K562 (cell line): ENCODE measurements around the gene DTX1. TPM values are rescaled to one million over a fixed set of nuclear protein-coding genes. Genes with fewer than 3 reads are reported as not detected.

Source experiments
- ATAC-seq: fragments of 200-7000 bp; cut with Tn5 transposase; 3 replicates; pipeline ENCODE4 v1.9.1; 2020; ENCODE audit warnings: moderate library complexity
- BruUV-seq: library from RNA; stranded (reverse); fragments of 400-500 nt; replicated peaks from 2 replicates; lab custom pipeline; 2021; lab: Mats Ljungman, UMichigan
- CTCF ChIA-PET: fragments of 300-600 bp; formaldehyde crosslinking; extraction: SDS; loops from one replicate; lab custom pipeline; 2021; ENCODE audit warnings: low intra/inter-chr PET ratio; lab: Yijun Ruan, JAX
- POLR2A ChIA-PET: fragments of 300-600, 350-650 bp; sonication (Branson Sonifier 250); formaldehyde crosslinking; extraction: SDS; loops from one replicate; lab custom pipeline; 2021; ENCODE audit warnings: antibody characterized with exemption, inconsistent platforms; lab: Yijun Ruan, JAX
- DNase-seq, 4 experiments: peaks; one replicate each; pipeline versions ENCODE4 v3.0.0 to v3.0.0-alpha.2; 2011 to 2018; ENCODE audit warnings: low spot score in 3 of 4, mixed read lengths in 3 of 4; ENCODE audit errors: extremely low read depth in 1 of 4
- FAIRE-seq: peaks from 2 replicates; lab custom pipeline; 2011; peaks lifted over from hg19 to GRCh38; lab: Jason Lieb, UNC
- H2AFZ ChIP-seq: 2 replicates; pipeline ENCODE4 v1.6.0; 2011; ENCODE audit warnings: low read depth, low read length, control low read depth, inconsistent platforms
- H3K27ac ChIP-seq: fragments of 200-600 bp; 3 replicates; pipeline ENCODE4 v1.8.0; 2011; ENCODE audit warnings: low read depth, mild to moderate bottlenecking, control low read depth, inconsistent platforms, low read length, moderate library complexity, mixed read lengths; ENCODE audit errors: extremely low read depth
- H3K27me3 ChIP-seq, 2 experiments: fragments of 300-600 bp in 1 of 2; 2 replicates in 1 of 2; 3 replicates in 1 of 2; pipeline versions ENCODE4 v1.6.0 to v1.8.0; 2011; ENCODE audit warnings: inconsistent platforms in 2 of 2, low read length in 2 of 2, mild to moderate bottlenecking in 1 of 2, mixed read lengths in 1 of 2, moderate library complexity in 1 of 2; ENCODE audit not compliant: control insufficient read depth in 2 of 2, insufficient read depth in 2 of 2
- H3K36me3 ChIP-seq: fragments of 300-600 bp; 3 replicates; pipeline ENCODE4 v1.8.0; 2011; ENCODE audit warnings: mild to moderate bottlenecking, low read length, inconsistent platforms; ENCODE audit not compliant: control insufficient read depth, insufficient read depth
- H3K4me1 ChIP-seq, 2 experiments: fragments of 200-600 bp in 1 of 2; replicated peaks in 1 of 2; 2 replicates in 1 of 2; 3 replicates in 1 of 2; pipeline versions ENCODE4 v1.5.1 to v1.8.0; 2011; ENCODE audit warnings: inconsistent platforms in 2 of 2, low read length in 2 of 2, mild to moderate bottlenecking in 1 of 2, mixed read lengths in 1 of 2, moderate library complexity in 1 of 2; ENCODE audit not compliant: control insufficient read depth in 2 of 2, insufficient read depth in 2 of 2
- H3K4me2 ChIP-seq: 2 replicates; pipeline ENCODE4 v1.6.1; 2011; ENCODE audit warnings: low read length, control low read depth, inconsistent platforms, mixed read lengths; ENCODE audit not compliant: insufficient read depth
- H3K4me3 ChIP-seq: fragments of 200-600 bp; sonication (generic), shearing (Covaris generic); 2 replicates; pipeline ENCODE4 v1.5.1; 2016; ENCODE audit warnings: control low read depth, inconsistent platforms
- H3K79me2 ChIP-seq: fragments of 200-600 bp; 3 replicates; pipeline ENCODE4 v1.8.0; 2011; ENCODE audit warnings: low read length, inconsistent platforms; ENCODE audit not compliant: control insufficient read depth, insufficient read depth
- H3K9ac ChIP-seq, 2 experiments: 2 replicates each; pipeline versions ENCODE4 v1.6.0 to v1.6.1; 2011; ENCODE audit warnings: low read depth in 2 of 2, low read length in 2 of 2, control low read depth in 1 of 2, inconsistent platforms in 1 of 2, mild to moderate bottlenecking in 1 of 2, mixed read lengths in 1 of 2; ENCODE audit not compliant: insufficient read depth in 1 of 2
- H3K9me1 ChIP-seq: one replicate; pipeline ENCODE4 v1.6.0; 2011; ENCODE audit warnings: inconsistent platforms, mild to moderate bottlenecking, low read length, moderate library complexity; ENCODE audit not compliant: control insufficient read depth, insufficient read depth
- H3K9me3 ChIP-seq: replicated peaks from 2 replicates; pipeline ENCODE4 v1.5.1; 2011; ENCODE audit warnings: low read depth, low read length, inconsistent platforms; ENCODE audit not compliant: control insufficient read depth, insufficient read depth
- H4K20me1 ChIP-seq: replicated peaks from 2 replicates; pipeline ENCODE4 v1.6.1; 2011; ENCODE audit warnings: low read length, inconsistent platforms, mixed read lengths; ENCODE audit not compliant: control insufficient read depth, insufficient read depth
- BMI1 ChIP-seq: fragments of 150-350 bp; IDR thresholded peaks from 2 replicates; pipeline ENCODE4 v1.6.1; 2014; ENCODE audit warnings: low read length
- E2F6 ChIP-seq, 2 experiments: IDR thresholded peaks; 2 replicates each; pipeline ENCODE4 v1.6.1; 2011; ENCODE audit warnings: borderline replicate concordance in 1 of 2, control low read depth in 1 of 2, low read depth in 1 of 2, low read length in 1 of 2, mild to moderate bottlenecking in 1 of 2, mixed read lengths in 1 of 2, moderate library complexity in 1 of 2; ENCODE audit not compliant: insufficient read depth in 1 of 2, insufficient read length in 1 of 2, poor library complexity in 1 of 2, severe bottlenecking in 1 of 2; ENCODE audit errors: extremely low read depth in 1 of 2
- MCM2 ChIP-seq: fragments of 450-650 bp; IDR thresholded peaks from 2 replicates; pipeline ENCODE4 v1.6.1; 2017; ENCODE audit warnings: low read depth, mild to moderate bottlenecking
- USF2 ChIP-seq: sonication (generic); formaldehyde crosslinking; IDR thresholded peaks from 2 replicates; pipeline ENCODE4 v1.5.0; 2020; ENCODE audit warnings: missing genetic modification reagents
- ZBTB33 ChIP-seq: sonication (generic); formaldehyde crosslinking; IDR thresholded peaks from 2 replicates; pipeline ENCODE4 v1.8.1; 2023; ENCODE audit warnings: mild to moderate bottlenecking, missing genetic modification reagents
- ZNF140 ChIP-seq: fragments of 250-450 bp; sonication (Bioruptor Pico); IDR thresholded peaks from 2 replicates; pipeline ENCODE4 v1.8.0; 2021; ENCODE audit warnings: moderate library complexity, mild to moderate bottlenecking, inconsistent platforms
- ZNF398 ChIP-seq: fragments of 250-450 bp; sonication (Bioruptor Pico); IDR thresholded peaks from 2 replicates; pipeline ENCODE4 v1.8.0; 2021; ENCODE audit warnings: moderate library complexity, mild to moderate bottlenecking, inconsistent platforms
- WGBS: fragments of 100-300 bp; shearing (Covaris generic); methylation state at CpG from one replicate; pipeline ENCODE4 v1.1.6; 2016; ENCODE audit warnings: low coverage, mixed read lengths; ENCODE audit not compliant: insufficient coverage; ENCODE audit errors: missing lambda C conversion rate; 5-methylcytosine and 5-hydroxymethylcytosine counted together
- in situ Hi-C: fragments of 300-500 bp; cut with MboI; formaldehyde crosslinking; loops from 4 replicates; pipeline ENCODE4 v1.15.0; 2018; ENCODE audit warnings: inconsistent platforms, mixed read lengths
- intact Hi-C: fragments of 100-400 bp; cut with micrococcal nuclease; formaldehyde crosslinking; loops from 2 replicates; pipeline ENCODE4 v1.14.2; 2022
- polyA plus RNA-seq, 8 experiments: library from polyadenylated mRNA; depleted of rRNA in 4 of 8; stranded (reverse) in 5 of 8; unstranded in 3 of 8; fragments of >200 nt; fragmentation: Nextera tagmentation in 2 of 8; fragmentation: Illumina TruSeq in 1 of 8; extraction: Ambion mirVana in 2 of 8; extraction: Trizol in 1 of 8; gene quantifications; 2 replicates each; pipeline versions ENCODE4 v1.2.1 to v1.2.3, GENCODE V29; 2011 to 2014; ENCODE audit warnings: inconsistent platforms in 1 of 8, missing spikeins in 1 of 8
- total RNA-seq, 7 experiments: library from RNA; depleted of rRNA in 6 of 7; stranded (reverse); fragments of >200 nt in 6 of 7; fragmentation: Illumina TruSeq in 2 of 7; extraction: Trizol in 2 of 7; gene quantifications; 2 replicates each; pipeline versions ENCODE4 v1.2.1 to v1.2.3, GENCODE V29; 2011 to 2021; ENCODE audit warnings: low replicate concordance in 1 of 7
- TF ChIP-seq, protein P1 (sequence below): sonication (generic); formaldehyde crosslinking; IDR thresholded peaks from 2 replicates; pipeline ENCODE4 v1.9.0; 2022; ENCODE audit warnings: mild to moderate bottlenecking, missing genetic modification reagents
- TF ChIP-seq, protein P2 (sequence below): fragments of 200-400 bp; formaldehyde crosslinking; IDR thresholded peaks from 2 replicates; pipeline ENCODE4 v1.6.1; 2017; ENCODE audit warnings: mild to moderate bottlenecking, low read depth, low read length, moderate library complexity

DTX1 gene
- total and polyA plus RNA-seq, 9 of the 15 experiments (the other 6 are each of a cell fraction or from before 2014, with no cell fraction given), result not detected

DNA sequence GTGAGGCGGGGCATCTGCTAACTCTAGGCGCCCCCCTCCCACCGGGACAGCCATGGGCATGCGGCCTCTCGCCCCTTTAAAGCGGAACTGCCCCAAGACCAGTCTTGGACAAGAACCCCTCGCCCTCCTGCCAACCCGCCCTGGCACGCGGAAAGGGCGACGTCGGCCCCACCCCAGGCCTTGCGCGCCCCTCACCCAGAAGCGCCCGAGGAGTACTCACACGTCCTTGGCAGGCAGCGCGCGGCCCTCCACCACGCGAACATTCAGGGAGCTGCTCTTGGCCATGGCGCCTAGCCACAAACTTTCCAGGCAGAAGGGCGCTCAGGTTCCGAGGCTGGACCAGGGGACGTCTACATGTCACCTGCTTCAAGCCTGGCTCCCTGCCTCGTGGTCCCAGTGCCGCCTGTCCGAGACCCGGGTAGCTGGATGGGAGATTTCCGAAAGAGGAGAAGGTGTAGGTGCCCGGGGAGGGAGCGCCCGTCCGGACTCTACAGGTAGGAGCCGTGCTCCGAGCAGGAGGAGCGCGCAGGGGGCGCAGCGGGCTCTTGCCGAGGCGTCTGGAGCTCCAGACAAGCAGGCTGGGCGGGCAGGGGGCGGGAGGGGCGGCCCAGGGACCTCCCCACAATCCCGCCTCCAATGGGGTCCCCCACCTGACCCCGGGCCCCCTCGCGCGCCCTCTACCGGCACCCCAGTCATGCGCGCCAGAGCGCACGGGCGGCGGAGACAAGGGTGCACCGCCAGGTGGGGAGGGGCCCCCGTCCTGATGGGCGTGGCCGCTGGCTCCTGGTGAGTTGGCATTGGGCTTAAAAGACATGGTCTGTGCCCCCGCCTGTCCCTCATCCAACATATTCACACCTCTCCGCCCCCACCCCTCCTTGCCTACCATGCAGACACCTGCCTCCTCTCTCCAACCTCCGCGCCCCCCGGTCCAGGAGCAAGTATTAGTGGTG lies 78.9 kb downstream of the DTX1 start, which contains the start of gene RASAL1:
RASAL1 (minus strand) TSS at position 584 of the 950 bp plus-strand sequence; CDS start at position 285, 299 bp downstream.
- Histone ChIP-seq H3K27me3 (no peaks in the 10 kb centered on the region), H3K79me2 (no peaks in the 10 kb centered on the region), H3K9me3 (no peaks in the 10 kb centered on the region), H3K9me1 (no peaks in the 10 kb centered on the region), H3K4me2 (peak within 1 kb of the TSS; percentile 70), H4K20me1 (peaks cover 10% of the 10 kb centered on the region), H3K4me1 (peaks cover 8 to 26% of the 10 kb centered on the region in 2 experiments), H3K36me3 (no peaks in the 10 kb centered on the region), H3K9ac (peak within 1 kb of the TSS in 1 of 2 experiments; percentile 66; a peak in 1 of 4 replicates), H3K27ac (no peak within 1 kb of the TSS), H2AFZ (no peak within 1 kb of the TSS; the same call in 1 of the 2 replicates), H3K4me3 (peak within 1 kb of the TSS; percentile 17)
- peak; percentile 95 for ATAC-seq
- in situ Hi-C loops, result no loop called here
- no TSS peak for BruUV-seq
- ChIA-PET POLR2A (interaction anchor here (1.0 to 1.4 kb wide), 3 partner anchors 26 to 40 kb away, joined by 3 to 4 read pairs (median 3); no protein-coding TSS in a partner anchor), CTCF (interaction anchor here (0.7 to 1.0 kb wide), 2 partner anchors 16 to 81 kb away, joined by 3 to 4 read pairs; no protein-coding TSS in a partner anchor)
- DNase-seq, result peak; percentile 76 to 97 (median 91)
- 32% methylated on average over 43 of the region's 68 CpGs for WGBS
- FAIRE-seq, result no peak
- intact Hi-C loops, result no loop called here
- TF ChIP-seq USF2 (CRISPR knock-in tag) (peak; percentile 5; the same call in 1 of the 2 replicates), ZNF140 (CRISPR knock-in tag) (no peak), E2F6 (IDR thresholded peaks at IDR 0.05; ENCODE audit: borderline replicate concordance in 1 of 2, extremely low read depth in 1 of 2, insufficient read depth in 1 of 2, insufficient read length in 1 of 2, low read depth in 1 of 2, low read length in 1 of 2, poor library complexity in 1 of 2, severe bottlenecking in 1 of 2) (peak in 1 of 2 experiments; percentile 7), MCM2 (no peak), BMI1 (no peak), ZBTB33 (CRISPR knock-in tag) (peak; percentile 81), ZNF398 (CRISPR knock-in tag) (no peak)
- TF ChIP-seq, protein P1, sequence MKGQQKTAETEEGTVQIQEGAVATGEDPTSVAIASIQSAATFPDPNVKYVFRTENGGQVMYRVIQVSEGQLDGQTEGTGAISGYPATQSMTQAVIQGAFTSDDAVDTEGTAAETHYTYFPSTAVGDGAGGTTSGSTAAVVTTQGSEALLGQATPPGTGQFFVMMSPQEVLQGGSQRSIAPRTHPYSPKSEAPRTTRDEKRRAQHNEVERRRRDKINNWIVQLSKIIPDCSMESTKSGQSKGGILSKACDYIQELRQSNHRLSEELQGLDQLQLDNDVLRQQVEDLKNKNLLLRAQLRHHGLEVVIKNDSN, result peak; percentile 12; the same call in 1 of the 2 replicates
- TF ChIP-seq, protein P2, sequence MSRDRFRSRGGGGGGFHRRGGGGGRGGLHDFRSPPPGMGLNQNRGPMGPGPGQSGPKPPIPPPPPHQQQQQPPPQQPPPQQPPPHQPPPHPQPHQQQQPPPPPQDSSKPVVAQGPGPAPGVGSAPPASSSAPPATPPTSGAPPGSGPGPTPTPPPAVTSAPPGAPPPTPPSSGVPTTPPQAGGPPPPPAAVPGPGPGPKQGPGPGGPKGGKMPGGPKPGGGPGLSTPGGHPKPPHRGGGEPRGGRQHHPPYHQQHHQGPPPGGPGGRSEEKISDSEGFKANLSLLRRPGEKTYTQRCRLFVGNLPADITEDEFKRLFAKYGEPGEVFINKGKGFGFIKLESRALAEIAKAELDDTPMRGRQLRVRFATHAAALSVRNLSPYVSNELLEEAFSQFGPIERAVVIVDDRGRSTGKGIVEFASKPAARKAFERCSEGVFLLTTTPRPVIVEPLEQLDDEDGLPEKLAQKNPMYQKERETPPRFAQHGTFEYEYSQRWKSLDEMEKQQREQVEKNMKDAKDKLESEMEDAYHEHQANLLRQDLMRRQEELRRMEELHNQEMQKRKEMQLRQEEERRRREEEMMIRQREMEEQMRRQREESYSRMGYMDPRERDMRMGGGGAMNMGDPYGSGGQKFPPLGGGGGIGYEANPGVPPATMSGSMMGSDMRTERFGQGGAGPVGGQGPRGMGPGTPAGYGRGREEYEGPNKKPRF, result no peak
